NCI-H774 (cell line): ENCODE results near the gene REPS1.

Experiments
- DNase-seq: peaks from one replicate; lab custom pipeline; 2025; lab: John Stamatoyannopoulos, UW

Gene REPS1

DNA sequence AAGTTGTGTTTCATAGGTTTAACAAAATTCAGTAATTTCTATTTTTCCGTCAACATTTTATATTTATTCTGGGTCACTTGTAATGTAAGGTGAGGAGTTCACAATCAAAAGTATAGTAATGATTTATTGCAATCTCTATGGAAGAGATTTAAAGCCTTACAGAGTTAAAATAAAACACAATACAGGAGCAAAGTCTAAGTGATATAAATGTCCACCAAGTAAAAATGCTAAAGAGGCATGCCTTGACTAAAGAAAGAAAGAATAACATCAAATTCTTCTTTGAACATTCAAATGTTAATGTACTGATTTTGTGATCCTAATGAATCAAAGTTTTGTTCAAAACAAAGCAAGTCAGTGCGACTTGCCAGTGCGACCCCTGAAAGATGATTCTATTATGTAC lies 61.5 kb downstream of the REPS1 start:
- no peak for DNase-seq

DNA sequence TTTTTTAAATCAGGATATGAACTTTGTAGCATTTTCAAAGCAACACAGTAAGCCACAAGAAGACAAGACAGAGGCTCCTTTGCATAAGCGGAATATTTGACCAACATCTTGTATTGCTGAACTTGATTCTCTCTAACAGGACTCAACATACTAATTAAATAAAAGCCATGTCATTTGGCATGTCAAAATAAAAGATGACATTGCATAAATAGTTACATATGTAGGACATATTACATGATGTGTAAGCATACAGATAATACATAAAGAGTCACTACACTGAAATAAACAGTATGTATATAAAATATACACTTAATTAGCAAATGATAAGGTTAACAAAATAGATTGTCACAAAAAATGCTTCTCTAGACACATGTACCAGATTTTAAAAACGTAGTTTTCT lies 62.2 kb downstream of the REPS1 start:
- DNase-seq = no peak

DNA sequence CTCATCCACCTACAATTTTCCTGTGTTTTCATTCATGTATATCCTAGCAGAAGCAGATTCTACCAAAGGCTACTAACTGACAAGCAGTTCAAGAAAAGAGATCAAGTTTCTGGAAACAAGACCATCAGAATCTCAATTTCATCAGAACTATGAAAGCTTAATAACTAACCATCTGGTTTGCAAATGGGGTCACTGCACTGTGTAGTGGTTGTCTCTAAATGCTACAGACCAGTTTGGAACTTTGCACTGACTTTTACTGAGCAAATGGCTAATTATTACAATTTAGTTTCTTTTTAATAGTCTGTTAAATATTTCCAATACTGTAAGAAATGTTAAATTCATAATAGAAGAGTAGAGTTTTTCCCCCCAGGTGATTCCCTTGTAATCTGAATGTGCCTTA lies 64.5 kb downstream of the REPS1 start:
- no peak for DNase-seq

DNA sequence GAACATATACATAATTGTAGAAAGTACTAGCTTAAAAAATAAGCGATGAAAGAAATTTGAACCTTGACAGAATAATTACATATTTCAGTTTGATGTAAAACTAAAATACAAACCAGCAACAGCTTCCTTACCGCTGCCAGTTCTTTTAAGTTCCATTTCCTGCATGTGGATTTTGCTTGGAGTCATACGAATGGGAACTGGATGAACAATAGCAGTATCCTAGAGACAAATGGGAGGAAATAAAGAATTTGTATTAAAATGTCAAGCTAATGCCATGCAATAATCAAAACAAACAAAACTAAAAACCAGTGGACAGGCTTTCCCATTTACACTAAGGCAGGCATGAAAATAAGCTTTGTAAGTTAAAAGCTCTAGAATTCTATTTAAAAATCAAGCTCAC lies 67.1 kb downstream of the REPS1 start:
- DNase-seq = no peak

DNA sequence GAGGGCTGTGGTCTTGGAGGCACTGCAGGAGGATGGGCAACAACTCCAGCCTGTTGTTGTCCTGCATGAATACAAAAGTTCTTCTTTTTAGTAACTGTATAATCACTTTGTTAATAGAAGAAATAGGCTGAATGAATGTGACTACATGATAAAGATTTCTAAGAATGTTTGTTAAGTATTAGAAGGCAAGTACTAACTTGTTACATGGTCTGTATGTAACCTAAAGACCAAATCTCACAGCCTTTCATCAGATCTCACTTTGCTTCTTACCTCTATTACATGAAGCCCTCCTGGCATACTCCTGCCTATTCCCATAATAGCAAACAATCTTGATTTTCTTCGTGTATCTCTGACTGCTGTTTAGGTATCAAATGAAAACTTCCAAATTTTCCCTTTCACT lies 73.4 kb downstream of the REPS1 start:
- DNase-seq = no peak

DNA sequence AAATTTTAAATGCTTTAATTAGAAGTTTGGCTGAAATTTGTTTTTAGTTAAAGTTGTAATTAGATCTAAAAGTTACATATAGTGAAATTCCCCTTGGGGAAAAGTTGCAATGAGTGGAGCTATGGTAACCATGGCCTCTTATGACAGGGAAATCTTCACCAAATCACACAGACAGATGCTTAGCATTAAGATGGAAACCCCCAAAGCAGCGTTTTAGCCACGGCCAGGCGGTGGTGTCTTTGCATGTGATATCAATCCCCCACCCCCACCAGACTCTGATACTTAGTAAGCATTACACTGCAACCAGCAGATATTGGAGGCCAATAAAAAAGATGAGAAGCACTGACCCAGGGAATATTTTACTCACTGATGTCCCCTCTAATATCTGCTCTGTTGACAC lies 75.7 kb downstream of the REPS1 start:
- DNase-seq = no peak

DNA sequence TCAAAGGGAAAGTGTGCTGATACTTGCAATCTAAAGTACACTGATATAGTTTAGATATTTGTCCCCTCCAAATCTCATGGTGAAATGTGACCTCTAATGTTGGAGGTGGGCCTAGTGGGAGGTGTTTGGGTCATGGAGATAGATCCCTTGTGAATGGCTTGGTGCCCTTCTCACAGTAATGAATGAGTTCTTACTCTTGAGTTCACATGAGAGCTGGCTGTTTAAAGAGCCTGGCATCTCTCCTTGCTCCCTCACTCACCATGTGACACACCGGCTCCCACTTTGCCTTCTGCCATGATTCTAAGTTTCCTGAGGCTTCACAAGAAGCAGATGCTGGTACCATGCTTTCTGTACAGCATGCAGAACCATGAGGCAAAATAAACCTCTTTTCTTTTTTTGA lies 78.1 kb downstream of the REPS1 start:
- DNase-seq = no peak

DNA sequence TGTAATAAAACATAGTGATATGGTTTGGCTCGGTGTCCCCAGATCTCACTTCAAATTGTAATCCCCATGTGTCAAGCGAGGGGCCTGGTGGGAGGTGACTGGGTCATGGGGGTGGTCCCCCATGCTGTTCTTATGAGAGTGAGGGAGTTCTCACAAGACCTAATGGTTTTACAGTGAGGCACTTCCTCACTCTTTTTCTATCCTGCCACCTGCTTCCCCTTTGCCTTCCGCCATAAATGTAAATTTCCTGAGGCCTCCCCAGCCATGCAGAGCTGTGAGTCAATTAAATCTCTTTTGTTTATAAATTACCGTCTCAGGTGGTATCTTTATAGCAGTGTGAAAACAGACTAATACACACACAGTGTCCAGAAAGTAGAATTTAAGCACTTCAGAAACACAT lies 78.5 kb downstream of the REPS1 start:
- no peak for DNase-seq

DNA sequence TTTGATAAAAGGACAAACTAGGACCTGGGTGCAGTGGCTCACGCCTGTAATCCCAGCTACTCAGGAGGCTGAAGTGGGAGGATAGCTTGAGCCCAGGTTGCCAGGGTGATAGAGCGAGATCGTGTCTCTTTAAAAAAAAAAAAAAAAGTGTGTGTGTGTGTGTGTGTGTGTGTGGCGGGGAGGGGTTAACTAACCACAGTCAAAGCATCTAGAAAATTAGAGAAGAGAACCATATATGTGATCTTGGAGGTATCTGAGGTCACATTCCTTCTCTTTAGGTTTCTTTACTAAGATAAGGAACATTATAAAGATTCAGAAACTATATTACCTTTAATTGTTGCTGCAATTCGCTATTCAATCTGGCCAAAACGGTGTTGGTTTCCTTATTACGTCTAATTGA lies 80.9 kb downstream of the REPS1 start:
- no peak for DNase-seq

DNA sequence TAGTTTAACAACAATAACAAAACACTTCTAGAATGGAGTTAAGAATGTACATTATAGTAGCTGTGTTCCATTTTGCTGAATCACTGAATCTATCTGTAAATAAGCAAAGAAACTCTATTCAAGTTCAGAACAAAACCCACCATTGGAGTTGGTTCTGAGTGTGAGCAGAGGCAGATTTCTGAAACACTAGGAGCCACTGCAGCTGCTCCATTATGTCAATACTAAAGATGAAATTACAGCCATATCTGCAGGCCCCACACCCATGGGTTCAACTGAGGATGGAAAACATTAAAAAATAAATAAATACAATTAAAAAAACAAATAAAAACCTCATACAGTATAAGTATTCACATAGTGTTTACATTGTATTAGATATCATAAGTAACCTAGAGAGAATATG lies 91.0 kb downstream of the REPS1 start:
- DNase-seq = no peak

DNA sequence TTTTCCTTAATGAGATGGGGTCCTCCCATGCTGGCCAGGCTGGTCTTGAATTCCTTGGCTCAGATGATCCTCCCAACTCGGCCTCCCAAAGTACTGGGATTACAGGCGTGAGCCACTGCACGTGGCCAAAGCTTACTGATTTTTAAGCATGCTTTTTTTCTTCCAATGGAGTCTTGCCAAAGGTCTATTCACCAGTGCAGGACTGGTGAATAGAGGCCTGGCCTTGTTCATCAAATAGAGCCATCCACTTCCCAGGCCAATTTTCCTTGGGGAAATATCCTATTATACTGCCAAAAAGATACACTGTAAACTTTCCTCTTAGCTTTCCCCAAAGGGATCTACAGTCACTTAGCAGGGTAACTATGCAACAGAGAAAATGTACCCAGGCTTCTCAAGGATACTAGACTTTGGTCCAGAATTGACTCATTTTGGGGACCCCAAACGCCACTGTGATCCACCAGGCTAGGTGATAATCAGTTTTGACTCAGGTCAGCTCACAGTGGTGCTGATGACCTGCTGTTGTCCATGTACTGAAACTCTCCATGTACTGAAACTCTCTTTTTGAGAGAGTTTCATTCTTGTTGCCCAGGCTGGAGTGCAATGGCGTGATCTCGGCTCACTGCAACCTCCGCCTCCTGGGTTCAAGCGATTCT lies 91.8 kb downstream of the REPS1 start:
- no peak for DNase-seq

DNA sequence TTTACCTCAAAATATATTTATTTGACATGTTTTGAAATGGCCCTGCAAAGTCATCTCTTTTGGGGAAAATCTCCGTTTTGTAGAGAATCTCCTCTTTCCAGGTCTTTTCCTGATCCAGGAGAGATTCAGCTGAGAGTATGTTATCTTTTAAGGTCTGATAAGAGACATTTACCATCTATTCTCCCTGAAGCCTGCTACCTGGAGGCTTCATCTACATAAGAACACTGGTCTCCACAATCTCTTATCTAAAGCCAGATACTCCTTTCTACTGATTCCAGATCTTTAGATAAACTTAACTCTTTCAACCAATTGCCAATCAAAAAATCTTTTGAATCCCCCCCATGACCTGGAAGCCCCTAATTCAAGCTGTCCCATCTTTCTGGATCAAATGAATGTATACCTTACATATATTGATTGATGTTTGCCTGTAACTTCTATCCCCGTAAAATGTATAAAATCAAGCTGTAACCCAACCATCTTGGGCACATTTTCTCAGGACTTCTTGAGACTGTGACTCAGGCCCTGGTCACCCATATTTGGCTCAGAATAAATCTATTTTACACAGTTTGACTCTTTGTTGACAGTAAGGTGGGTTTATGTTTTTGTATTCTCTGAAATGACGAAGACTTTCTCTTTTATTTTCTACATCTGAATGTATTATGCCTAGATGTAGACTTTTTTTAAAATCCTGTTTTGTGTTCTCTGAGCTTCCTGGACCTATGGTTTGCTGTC lies 96.6 kb downstream of the REPS1 start:
- no peak for DNase-seq

DNA sequence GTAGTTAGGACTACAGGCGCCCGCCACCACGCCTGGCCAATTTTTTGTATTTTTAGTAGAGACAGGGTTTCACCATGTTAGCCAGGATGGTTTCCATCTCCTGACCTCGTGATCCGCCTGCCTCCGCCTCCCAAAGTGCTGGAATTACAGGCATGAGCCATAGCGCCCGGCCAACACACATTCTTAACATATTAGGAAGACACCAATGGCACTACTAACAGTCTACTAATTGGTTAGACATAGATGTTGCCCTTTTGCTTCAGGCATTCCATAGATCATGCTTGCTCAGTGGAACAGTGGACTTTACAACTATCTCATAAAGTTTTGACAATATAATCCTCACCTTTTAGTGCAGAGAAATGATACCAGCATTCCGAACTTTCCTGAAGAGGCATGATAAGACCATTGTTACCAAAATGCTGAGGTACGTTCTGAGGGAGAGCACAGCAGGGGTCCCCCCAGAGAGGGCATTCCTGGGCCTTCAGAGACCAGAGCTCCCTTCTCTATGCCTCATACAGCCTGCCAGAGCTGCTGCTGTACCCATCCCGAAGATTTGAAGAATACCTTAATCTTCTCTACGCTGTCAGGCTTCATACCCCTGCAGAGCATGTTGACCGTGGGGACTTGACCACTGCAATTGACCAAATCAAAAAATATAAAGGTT lies 102.8 kb downstream of the REPS1 start:
- DNase-seq = no peak

DNA sequence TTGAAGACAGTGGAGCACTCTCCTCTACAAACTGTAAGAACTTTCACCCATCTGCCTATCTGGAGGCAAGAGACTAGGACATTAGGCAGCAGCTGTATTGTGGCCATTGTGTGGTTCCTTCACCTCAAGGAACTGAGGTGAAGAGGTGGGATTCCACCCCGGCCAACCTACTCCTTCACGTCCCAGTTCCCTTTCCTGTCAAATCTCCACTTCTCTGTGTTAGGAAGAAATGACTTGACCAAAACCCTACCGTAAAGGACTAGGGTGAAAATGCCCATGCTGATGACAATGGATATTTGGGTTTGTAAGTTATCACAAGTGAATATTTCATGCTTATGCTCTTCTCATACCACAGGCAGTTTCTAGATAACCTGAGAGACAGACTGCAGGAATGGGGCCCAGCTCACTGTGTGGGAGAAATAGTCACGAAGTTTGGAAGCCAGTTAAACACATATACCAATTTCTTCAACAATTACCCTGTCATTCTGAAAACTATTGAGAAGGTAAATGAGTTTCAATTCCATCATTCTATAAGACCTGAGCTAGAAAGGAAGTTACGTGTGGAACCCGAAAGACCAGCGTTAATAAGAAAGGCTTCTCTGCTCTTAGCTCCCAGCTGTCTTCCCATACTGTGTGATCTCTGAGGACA lies 105.6 kb downstream of the REPS1 start:
- DNase-seq = no peak

DNA sequence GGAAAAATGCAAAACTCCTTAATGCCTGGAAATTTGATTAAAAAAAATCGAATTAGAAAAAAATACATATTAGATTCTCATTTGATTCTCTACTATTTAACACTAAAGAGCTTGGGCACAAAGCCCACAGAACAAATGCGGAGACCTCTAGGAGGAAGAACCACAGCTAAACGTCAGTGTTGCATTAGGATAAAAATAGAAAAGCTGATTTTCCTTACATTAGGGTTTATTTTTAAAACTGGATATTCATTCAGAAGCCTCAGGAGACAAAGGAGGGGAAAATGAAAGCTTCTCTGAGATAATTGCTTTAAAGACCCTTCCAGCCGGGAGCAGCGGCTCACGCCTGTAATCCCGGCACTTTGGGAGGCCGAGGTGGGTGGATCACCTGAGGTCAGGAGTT lies 114.9 kb downstream of the REPS1 start:
- no peak for DNase-seq

DNA sequence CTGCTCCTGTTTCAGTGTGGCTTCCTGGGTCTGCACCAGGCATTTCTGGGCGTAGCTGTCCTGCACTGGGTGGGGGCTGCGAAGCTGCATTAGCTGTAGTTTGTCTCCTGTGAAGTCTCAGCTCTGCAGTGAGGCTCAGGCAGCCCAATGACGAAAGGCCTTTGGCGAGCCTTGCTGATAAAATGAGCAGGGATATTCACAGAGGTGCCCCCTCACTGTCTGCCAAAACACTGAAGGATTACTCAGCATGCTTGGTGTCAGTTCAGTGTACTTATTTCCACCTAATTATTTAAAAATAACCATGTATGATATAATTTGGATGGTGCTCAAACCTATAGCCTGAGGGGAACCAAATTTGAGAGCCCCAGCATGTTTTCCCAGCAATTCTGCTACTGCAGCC lies 118.7 kb downstream of the REPS1 start:
- no peak for DNase-seq

DNA sequence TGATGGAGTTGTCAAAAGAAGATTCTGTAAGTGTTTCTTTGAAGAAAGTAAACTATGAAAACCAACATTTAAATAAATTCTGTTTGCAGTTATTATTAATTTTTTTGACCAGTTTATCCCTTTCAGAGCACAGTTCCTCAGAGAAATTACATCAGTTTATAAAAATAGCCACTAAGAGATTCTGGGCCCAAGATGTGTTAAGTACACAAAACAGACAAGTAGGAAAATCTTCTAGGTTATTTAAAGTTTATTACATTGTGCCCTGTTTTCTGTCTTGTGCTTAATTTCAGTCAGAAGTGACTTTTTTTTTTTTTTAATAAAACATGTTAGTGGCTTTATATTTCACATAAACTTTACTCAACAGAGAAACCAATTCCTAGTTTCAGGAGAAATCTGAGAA lies 119.9 kb downstream of the REPS1 start:
- no peak for DNase-seq

DNA sequence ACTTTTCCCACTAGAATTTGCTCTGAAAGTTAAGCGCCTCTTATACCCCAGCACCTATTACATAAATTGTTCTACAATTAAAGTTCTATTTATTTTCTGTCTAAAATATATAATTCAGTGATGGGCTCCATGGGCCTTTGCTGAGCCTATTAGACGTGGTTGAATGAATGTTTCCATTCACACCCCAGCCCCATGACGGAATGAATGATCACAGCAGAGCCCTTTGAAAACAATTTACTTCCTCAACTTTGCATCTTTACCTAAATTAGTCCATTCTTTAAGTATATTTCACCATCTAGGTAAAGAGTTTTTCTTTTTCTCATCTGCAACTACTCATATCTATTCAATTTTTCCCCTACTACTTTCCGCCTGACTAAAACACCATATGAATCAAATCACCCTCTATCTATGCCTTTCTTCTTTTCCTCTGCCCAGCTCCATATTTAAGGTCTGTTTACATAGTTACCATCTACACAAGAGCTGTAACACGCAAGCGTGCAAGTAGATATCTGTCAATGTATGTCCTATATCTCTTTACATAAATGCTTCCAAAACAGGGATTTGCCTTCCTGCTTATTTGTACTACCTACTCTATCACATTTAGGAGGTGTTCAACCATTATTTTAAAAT lies 122.5 kb downstream of the REPS1 start:
- no peak for DNase-seq

DNA sequence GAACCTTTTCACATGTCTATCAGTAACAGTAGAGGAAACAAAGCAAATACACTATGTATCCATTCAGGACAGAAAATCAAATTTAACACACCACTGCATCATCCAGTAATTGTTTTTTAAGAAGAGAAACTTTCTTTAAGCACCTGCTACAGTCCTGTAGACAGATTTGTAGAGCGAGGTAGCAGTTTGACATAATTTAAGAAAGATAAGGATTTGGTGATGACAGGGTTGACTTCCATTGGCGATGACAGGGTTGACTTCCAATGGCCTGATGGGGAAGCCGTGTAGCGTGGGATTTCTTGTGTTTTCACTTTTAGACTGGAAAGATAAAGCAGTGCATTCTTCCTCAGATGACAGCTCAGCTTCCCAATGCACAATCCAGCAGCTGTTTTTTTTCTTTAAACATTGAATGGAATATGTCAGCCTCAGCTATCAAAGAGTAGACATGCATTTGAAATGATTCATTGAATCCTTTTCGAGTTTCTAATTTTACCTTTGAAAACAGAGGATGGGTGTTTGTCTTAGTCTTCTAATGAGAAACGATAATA lies 123.6 kb downstream of the REPS1 start:
- DNase-seq = no peak

DNA sequence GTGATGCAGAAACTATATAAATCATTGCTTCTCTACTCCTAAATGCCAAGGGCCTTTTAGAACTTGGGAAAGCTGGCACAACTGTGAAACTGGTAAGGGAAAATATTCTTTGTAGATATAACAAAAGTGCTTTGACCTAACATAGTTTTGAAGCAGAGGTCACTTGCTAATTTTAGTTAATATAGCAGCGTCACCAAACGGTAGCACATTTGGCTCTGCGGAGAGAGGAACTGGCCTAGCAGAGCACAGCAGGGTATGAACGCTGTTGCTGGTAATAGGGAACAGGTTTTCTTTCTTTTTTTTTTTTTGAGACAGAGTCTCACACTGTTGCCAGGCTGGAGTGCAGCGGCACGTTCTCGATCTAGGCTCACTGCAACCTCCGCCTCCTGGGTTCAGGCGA lies 124.7 kb downstream of the REPS1 start:
- DNase-seq = no peak

DNA sequence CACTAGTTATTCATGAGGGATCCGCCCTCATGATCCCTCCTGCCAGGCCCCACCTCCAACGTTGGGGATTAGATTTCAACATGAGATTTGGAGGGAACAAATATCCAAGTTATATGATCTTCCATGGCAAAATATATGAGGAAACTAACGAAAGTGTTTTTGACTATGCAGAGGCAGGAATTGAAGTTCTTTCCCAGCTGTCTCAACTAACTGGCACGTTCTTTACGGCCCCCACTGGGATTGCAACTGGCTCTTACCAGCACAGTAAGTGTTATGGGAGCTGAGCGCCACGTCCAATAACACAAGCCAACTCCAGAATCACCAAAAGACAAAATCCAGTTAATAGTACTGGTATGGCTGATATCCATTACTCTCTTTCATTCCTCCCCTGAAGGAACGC lies 125.6 kb downstream of the REPS1 start:
- DNase-seq = no peak

DNA sequence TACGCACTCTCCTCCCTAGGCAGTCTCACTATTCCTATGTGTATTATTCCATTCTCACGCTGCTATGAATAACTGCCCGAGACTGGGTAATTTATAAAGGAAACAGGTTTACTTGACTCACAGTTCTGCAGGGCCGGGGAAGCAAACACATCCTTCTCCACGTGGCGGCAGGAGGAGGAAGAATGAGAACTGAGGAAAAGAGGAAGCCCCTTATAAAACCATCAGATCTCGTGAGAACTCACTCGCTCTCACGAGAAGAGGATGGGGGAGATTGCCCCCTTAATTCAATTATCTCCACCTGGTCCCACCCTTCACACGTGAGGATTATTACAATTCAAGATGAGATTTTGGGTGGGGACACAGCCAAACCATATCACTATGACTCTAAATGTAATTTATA lies 130.3 kb downstream of the REPS1 start:
- DNase-seq = no peak
